Measurements from ENCODE around the gene FMN1. TPM values are rescaled to one million over a fixed set of nuclear protein-coding genes. Genes with fewer than 3 reads are reported as not detected.

The FMN1 gene
- total and polyA plus RNA-seq, 3 donors from 2014 or later: 17.7 to 53.7 (median 47.4) TPM

DNA sequence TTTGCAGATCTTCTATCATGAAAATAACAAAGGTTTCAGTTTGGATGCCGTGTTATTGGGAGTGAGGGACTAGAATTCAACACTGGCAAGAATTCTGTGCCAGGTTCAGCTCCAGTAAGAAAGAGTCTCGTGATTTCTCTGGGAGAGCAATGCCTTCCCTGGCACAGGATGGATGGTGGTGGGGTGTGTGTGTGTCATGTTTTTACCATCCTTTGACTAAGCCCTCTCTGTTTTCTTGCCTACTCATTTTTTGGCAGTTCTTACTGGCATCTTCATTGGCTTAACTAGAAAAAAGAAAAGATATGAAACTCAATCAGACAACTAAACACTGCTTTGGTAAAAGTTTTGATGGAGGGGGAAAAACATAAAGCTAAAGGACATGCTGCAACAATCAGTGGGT, 86.6 kb downstream of the FMN1 start:
- TF ChIP-seq POLR2A (IDR thresholded peaks at IDR 0.05): no peak
- TF ChIP-seq, protein P1, sequence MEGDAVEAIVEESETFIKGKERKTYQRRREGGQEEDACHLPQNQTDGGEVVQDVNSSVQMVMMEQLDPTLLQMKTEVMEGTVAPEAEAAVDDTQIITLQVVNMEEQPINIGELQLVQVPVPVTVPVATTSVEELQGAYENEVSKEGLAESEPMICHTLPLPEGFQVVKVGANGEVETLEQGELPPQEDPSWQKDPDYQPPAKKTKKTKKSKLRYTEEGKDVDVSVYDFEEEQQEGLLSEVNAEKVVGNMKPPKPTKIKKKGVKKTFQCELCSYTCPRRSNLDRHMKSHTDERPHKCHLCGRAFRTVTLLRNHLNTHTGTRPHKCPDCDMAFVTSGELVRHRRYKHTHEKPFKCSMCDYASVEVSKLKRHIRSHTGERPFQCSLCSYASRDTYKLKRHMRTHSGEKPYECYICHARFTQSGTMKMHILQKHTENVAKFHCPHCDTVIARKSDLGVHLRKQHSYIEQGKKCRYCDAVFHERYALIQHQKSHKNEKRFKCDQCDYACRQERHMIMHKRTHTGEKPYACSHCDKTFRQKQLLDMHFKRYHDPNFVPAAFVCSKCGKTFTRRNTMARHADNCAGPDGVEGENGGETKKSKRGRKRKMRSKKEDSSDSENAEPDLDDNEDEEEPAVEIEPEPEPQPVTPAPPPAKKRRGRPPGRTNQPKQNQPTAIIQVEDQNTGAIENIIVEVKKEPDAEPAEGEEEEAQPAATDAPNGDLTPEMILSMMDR (IDR thresholded peaks at IDR 0.05): no peak
- intact Hi-C loops (cut with DNase I; ENCODE audit: low total_unique reads): no loop called here
- DNase-seq: no peak
- WGBS, 2 donors: 61 to 76% methylated on average over 2 of the region's 2 CpGs
- H3K27ac ChIP-seq: no peak overlapping the region
- no peaks in the 10 kb centered on the region for H3K4me1 ChIP-seq
- H3K36me3 ChIP-seq (ENCODE audit: low read depth, missing control alignments): no peaks in the 10 kb centered on the region
- H3K4me3 ChIP-seq: no peak overlapping the region
- H3K9me3 ChIP-seq: no peaks in the 10 kb centered on the region
- H3K27me3 ChIP-seq: no peaks in the 10 kb centered on the region

GRCh38 chr15:33104212-33104611, 90.3 kb downstream of the FMN1 start:
- no peak for DNase-seq
- intact Hi-C loops (cut with DNase I; ENCODE audit: low total_unique reads): no loop called here
- no peak overlapping the region for H3K27ac ChIP-seq
- H3K4me3 ChIP-seq: no peak overlapping the region
- H3K27me3 ChIP-seq: no peaks in the 10 kb centered on the region
- 55 to 61% methylated on average over 2 of the region's 2 CpGs for WGBS, 2 donors
- TF ChIP-seq, protein P1 (IDR thresholded peaks at IDR 0.05): no peak
- no peak for TF ChIP-seq POLR2A (IDR thresholded peaks at IDR 0.05)
- H3K4me1 ChIP-seq: no peaks in the 10 kb centered on the region
- H3K9me3 ChIP-seq: no peaks in the 10 kb centered on the region
- H3K36me3 ChIP-seq (ENCODE audit: low read depth, missing control alignments): no peaks in the 10 kb centered on the region

DNA sequence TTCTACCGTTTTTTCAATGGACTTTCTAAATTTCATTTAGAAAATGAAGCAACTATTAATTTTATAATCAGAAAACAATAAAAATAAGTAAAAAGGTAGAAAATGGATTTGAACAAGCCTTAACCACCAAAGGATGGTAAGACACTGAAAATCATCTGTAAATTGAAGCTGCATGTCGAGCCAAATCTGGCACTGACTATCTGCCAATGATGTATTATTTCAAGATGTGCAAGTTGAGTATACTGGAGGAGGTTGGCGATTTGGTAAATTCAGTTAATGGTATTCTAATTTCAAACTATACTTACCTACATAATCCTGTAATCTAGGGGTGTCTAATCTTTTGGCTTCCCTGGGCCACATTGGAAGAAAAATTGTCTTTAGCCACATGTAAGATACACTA, 93.5 kb downstream of the FMN1 start:
- intact Hi-C loops (cut with DNase I; ENCODE audit: low total_unique reads): no loop called here
- H3K4me1 ChIP-seq: no peaks in the 10 kb centered on the region
- H3K27ac ChIP-seq: no peak overlapping the region
- no peaks in the 10 kb centered on the region for H3K27me3 ChIP-seq
- H3K9me3 ChIP-seq: no peaks in the 10 kb centered on the region
- no peak for DNase-seq
- 81 to 82% methylated on average over 3 of the region's 3 CpGs for WGBS, 2 donors
- no peak for TF ChIP-seq POLR2A (IDR thresholded peaks at IDR 0.05)
- TF ChIP-seq, protein P1 (IDR thresholded peaks at IDR 0.05): no peak
- H3K36me3 ChIP-seq (ENCODE audit: low read depth, missing control alignments): no peaks in the 10 kb centered on the region
- no peak overlapping the region for H3K4me3 ChIP-seq

DNA sequence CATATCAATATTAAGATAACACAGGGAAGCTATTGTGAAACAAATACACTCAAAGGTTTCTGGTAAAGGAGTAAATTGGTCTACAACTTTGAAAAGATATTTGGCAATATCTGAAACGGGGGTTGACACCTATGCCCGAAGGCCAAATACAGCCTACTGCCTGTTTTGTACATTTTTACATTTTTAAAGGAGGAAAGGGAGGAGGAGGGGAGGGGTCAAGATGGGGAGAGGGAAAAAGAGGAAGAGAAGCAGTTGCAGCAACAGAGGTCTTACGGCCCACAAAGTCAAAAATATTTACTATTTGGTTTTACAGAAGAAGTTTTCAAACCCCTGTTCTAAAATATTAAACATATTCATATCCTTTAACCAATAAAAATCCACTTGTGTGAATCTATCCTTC, 94.2 kb downstream of the FMN1 start:
- no peak overlapping the region for H3K4me3 ChIP-seq
- no peaks in the 10 kb centered on the region for H3K4me1 ChIP-seq
- H3K27ac ChIP-seq: no peak overlapping the region
- 82 to 87% methylated on average over 3 of the region's 3 CpGs for WGBS, 2 donors
- no peaks in the 10 kb centered on the region for H3K9me3 ChIP-seq
- no peak for TF ChIP-seq POLR2A (IDR thresholded peaks at IDR 0.05)
- TF ChIP-seq, protein P1 (IDR thresholded peaks at IDR 0.05): no peak
- no peaks in the 10 kb centered on the region for H3K27me3 ChIP-seq
- no peak for DNase-seq
- no peaks in the 10 kb centered on the region for H3K36me3 ChIP-seq (ENCODE audit: low read depth, missing control alignments)
- intact Hi-C loops (cut with DNase I; ENCODE audit: low total_unique reads): no loop called here

- H3K27me3 ChIP-seq: no peaks in the 10 kb centered on the region
- H3K27ac ChIP-seq: no peak overlapping the region
- intact Hi-C loops (cut with DNase I; ENCODE audit: low total_unique reads): no loop called here
- TF ChIP-seq, protein P1 (IDR thresholded peaks at IDR 0.05): no peak
- no peak for TF ChIP-seq POLR2A (IDR thresholded peaks at IDR 0.05)
- 39 to 41% methylated on average over 1 of the region's 1 CpG for WGBS, 2 donors
- no peaks in the 10 kb centered on the region for H3K9me3 ChIP-seq
- H3K4me3 ChIP-seq: no peak overlapping the region
- H3K36me3 ChIP-seq (ENCODE audit: low read depth, missing control alignments): no peaks in the 10 kb centered on the region
- DNase-seq: no peak
- no peaks in the 10 kb centered on the region for H3K4me1 ChIP-seq
These were observed 94.8 kb downstream of the FMN1 start for GRCh38 chr15:33099739-33100138.

Data from testis (tissue), 3 donors.